Neuron (in vitro differentiated cells): ENCODE data around the gene ZNF423.

Source experiments
- H2AFZ ChIP-seq: one replicate; pipeline ENCODE4 v1.6.1; 2013; ENCODE audit warnings: low read depth, mild to moderate bottlenecking, inconsistent platforms, low read length, moderate library complexity
- H3K27me3 ChIP-seq: one replicate; pipeline ENCODE4 v1.6.1; 2013; ENCODE audit warnings: low read length; ENCODE audit not compliant: insufficient read depth
- H3K36me3 ChIP-seq: one replicate; pipeline ENCODE4 v1.6.1; 2013; ENCODE audit warnings: low read length; ENCODE audit not compliant: insufficient read depth
- H3K4me1 ChIP-seq: one replicate; pipeline ENCODE4 v1.6.1; 2013; ENCODE audit warnings: low read length; ENCODE audit not compliant: insufficient read depth
- H3K4me3 ChIP-seq: 2 replicates; pipeline ENCODE4 v1.5.1; 2013; ENCODE audit warnings: mild to moderate bottlenecking, low read length, moderate library complexity
- H3K9me3 ChIP-seq: one replicate; pipeline ENCODE4 v1.6.1; 2013; ENCODE audit warnings: low read length

The ZNF423 gene

GRCh38 chr16:49483651-49484450, 372.1 kb downstream of the ZNF423 start:
- H3K4me3 ChIP-seq = no peak overlapping the region

GRCh38 chr16:49483251-49483650, 372.7 kb downstream of the ZNF423 start:
- H3K9me3 ChIP-seq = peaks cover 8% of the 10 kb centered on the region

More at GRCh38 chr16:49483651-49484450, 372.1 kb downstream of the ZNF423 start:
- Histone ChIP-seq H3K4me1 (no peaks in the 10 kb centered on the region), H3K36me3 (no peaks in the 10 kb centered on the region), H3K9me3 (peaks cover 8% of the 10 kb centered on the region), H3K27me3 (peaks cover 2% of the 10 kb centered on the region), H2AFZ (no peak overlapping the region)

GRCh38 chr16:49482690-49483089, 373.2 kb downstream of the ZNF423 start:
- H3K36me3 ChIP-seq = no peaks in the 10 kb centered on the region

More at GRCh38 chr16:49483251-49483650, 372.7 kb downstream of the ZNF423 start:
- H3K27me3 ChIP-seq = peaks cover 2% of the 10 kb centered on the region
- H3K36me3 ChIP-seq = no peaks in the 10 kb centered on the region
- H3K4me3 ChIP-seq = no peak overlapping the region
- H2AFZ ChIP-seq = no peak overlapping the region
- H3K4me1 ChIP-seq = no peaks in the 10 kb centered on the region

GRCh38 chr16:49478616-49479015, 377.3 kb downstream of the ZNF423 start:
- H3K9me3 ChIP-seq = no peaks in the 10 kb centered on the region
- H3K27me3 ChIP-seq = no peaks in the 10 kb centered on the region
- no peaks in the 10 kb centered on the region for H3K4me1 ChIP-seq
- no peak overlapping the region for H2AFZ ChIP-seq
- H3K4me3 ChIP-seq = no peak overlapping the region
- H3K36me3 ChIP-seq = no peaks in the 10 kb centered on the region

More at GRCh38 chr16:49482690-49483089, 373.2 kb downstream of the ZNF423 start:
- H2AFZ ChIP-seq = no peak overlapping the region
- H3K4me3 ChIP-seq = no peak overlapping the region
- H3K27me3 ChIP-seq = peaks cover 2% of the 10 kb centered on the region
- H3K4me1 ChIP-seq = no peaks in the 10 kb centered on the region
- H3K9me3 ChIP-seq = peaks cover 8% of the 10 kb centered on the region

- Histone ChIP-seq H3K27me3 (no peaks in the 10 kb centered on the region), H3K9me3 (no peaks in the 10 kb centered on the region), H3K4me3 (no peak overlapping the region), H3K4me1 (no peaks in the 10 kb centered on the region), H3K36me3 (no peaks in the 10 kb centered on the region), H2AFZ (no peak overlapping the region)
Observed at GRCh38 chr16:49478107-49478506, 377.8 kb downstream of the ZNF423 start.

- Histone ChIP-seq H3K9me3 (no peaks in the 10 kb centered on the region), H2AFZ (no peak overlapping the region), H3K27me3 (no peaks in the 10 kb centered on the region), H3K36me3 (no peaks in the 10 kb centered on the region), H3K4me1 (no peaks in the 10 kb centered on the region), H3K4me3 (no peak overlapping the region)
Observed at GRCh38 chr16:49477250-49477895, 378.5 kb downstream of the ZNF423 start.

GRCh38 chr16:49474741-49475140, 381.2 kb downstream of the ZNF423 start:
- no peaks in the 10 kb centered on the region for H3K36me3 ChIP-seq
- H3K9me3 ChIP-seq = no peaks in the 10 kb centered on the region
- H3K4me1 ChIP-seq = no peaks in the 10 kb centered on the region
- H3K27me3 ChIP-seq = no peaks in the 10 kb centered on the region
- H3K4me3 ChIP-seq = no peak overlapping the region
- no peak overlapping the region for H2AFZ ChIP-seq

- Histone ChIP-seq H3K4me1 (no peaks in the 10 kb centered on the region), H3K36me3 (no peaks in the 10 kb centered on the region), H3K4me3 (no peak overlapping the region), H3K27me3 (no peaks in the 10 kb centered on the region), H3K9me3 (no peaks in the 10 kb centered on the region), H2AFZ (no peak overlapping the region)
Observed at GRCh38 chr16:49473773-49474172, 382.1 kb downstream of the ZNF423 start.

GRCh38 chr16:49473131-49473530, 382.8 kb downstream of the ZNF423 start:
- H3K9me3 ChIP-seq = no peaks in the 10 kb centered on the region
- H3K36me3 ChIP-seq = no peaks in the 10 kb centered on the region
- H3K27me3 ChIP-seq = no peaks in the 10 kb centered on the region
- H3K4me1 ChIP-seq = no peaks in the 10 kb centered on the region
- H3K4me3 ChIP-seq = no peak overlapping the region
- H2AFZ ChIP-seq = no peak overlapping the region

GRCh38 chr16:49472598-49472997, 383.3 kb downstream of the ZNF423 start:
- no peaks in the 10 kb centered on the region for H3K9me3 ChIP-seq
- no peaks in the 10 kb centered on the region for H3K27me3 ChIP-seq
- no peaks in the 10 kb centered on the region for H3K36me3 ChIP-seq
- H2AFZ ChIP-seq = no peak overlapping the region
- H3K4me3 ChIP-seq = no peak overlapping the region
- no peaks in the 10 kb centered on the region for H3K4me1 ChIP-seq

- Histone ChIP-seq H3K9me3 (no peaks in the 10 kb centered on the region), H3K4me3 (no peak overlapping the region), H3K36me3 (no peaks in the 10 kb centered on the region)
Observed at GRCh38 chr16:49471038-49471727, 384.7 kb downstream of the ZNF423 start.

GRCh38 chr16:49470513-49470991, 385.4 kb downstream of the ZNF423 start:
- H3K36me3 ChIP-seq = no peaks in the 10 kb centered on the region
- no peak overlapping the region for H3K4me3 ChIP-seq
- H3K4me1 ChIP-seq = no peaks in the 10 kb centered on the region
- H3K9me3 ChIP-seq = no peaks in the 10 kb centered on the region
- no peak overlapping the region for H2AFZ ChIP-seq
- no peaks in the 10 kb centered on the region for H3K27me3 ChIP-seq

More at GRCh38 chr16:49471038-49471727, 384.7 kb downstream of the ZNF423 start:
- Histone ChIP-seq H3K4me1 (no peaks in the 10 kb centered on the region), H2AFZ (no peak overlapping the region), H3K27me3 (no peaks in the 10 kb centered on the region)

GRCh38 chr16:49469930-49470451, 385.9 kb downstream of the ZNF423 start:
- H3K4me1 ChIP-seq = no peaks in the 10 kb centered on the region
- H3K9me3 ChIP-seq = no peaks in the 10 kb centered on the region
- H3K4me3 ChIP-seq = no peak overlapping the region
- no peaks in the 10 kb centered on the region for H3K36me3 ChIP-seq
- H2AFZ ChIP-seq = no peak overlapping the region
- H3K27me3 ChIP-seq = no peaks in the 10 kb centered on the region
